ENCODE data around the gene PDZK1.

- TF ChIP-seq CTCF (IDR thresholded peaks at IDR 0.05) (no peak), POLR2AphosphoS5 (IDR thresholded peaks at IDR 0.05) (no peak), POLR2A (IDR thresholded peaks at IDR 0.05) (no peak)
These were observed 5.1 kb downstream of the PDZK1 start for GRCh38 chr1:145702052-145702451.

Data from breast epithelium (tissue), 3 donors.